ENCODE measurements around the gene AIG1.

AIG1 gene

GRCh38 chr6:143204045-143204444 is 143.4 kb downstream of the AIG1 start:
- no peak for DNase-seq

DNA sequence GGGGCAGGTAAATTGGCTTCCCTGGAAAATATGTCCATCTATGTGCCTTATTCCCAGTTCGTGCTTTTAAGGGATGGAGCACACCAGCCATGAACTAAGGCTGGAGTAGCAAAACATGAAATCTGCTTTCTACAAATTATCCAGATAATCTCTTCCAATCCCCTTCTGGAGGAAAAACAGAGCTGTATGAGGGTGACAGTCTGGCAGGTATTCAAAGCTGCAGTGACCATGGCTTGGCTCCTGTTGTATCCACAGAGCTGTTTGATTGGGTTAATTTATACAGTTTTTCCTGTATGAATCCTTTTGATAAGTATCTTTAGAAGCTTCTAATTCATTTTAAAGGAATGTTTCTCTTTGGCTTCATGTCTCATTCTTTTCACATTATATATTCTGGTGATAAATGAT is 144.4 kb downstream of the AIG1 start:
- no peak for DNase-seq

DNA sequence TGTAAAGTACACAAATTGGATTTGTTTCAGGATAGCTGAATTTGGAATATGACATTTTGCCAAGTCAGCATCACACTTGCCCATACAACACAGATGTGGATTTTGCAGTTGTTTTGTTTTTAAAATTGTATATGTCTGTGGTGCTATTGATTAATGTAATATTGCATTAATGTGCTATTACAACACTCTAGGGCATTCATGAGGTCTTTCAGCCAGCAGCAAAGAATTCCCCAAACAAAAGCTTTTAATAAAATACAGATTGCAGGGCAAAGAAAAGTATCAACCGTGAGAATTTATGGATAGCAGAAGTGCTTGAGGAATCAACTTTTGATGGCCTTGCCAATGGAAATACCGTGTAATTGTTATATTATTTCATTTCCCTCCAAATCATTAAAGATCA is 144.9 kb downstream of the AIG1 start:
- no peak for DNase-seq

DNA sequence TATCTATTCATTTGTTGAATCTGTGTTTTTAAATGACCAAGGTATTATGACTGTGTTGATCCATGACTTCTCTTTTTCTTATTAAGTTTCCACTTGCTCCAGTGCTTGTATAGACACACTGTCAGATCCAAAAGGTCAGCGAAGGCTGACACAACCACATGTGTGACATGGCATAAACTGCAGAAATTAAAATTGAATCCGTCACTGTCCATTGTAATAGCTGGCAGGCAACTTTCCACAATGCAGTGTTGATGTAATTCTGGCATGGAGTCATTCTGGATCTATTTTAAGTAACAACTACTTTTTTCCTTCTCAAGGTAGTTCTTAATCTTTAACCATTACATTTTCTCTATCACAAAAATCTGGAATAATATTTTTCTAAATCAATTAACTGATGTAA is 145.3 kb downstream of the AIG1 start:
- DNase-seq, result no peak

DNA sequence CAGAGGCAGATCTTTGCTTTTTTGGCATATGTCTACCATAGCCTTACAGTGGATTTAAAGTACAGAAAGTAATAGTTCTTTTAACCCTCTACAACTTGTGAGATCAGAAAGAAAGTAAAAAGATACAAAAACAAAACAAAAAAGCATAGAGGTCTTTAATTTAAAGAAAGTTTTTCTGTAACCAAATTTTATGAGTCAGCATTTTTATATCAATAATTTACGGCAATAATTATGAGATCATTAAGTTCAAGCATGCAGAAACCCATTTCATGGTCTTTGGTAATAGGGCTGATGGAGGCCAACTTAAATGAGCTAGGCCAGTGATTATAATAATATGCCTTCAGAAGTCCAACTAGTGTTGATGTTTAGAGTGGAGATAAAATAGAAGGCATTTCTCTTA is 145.9 kb downstream of the AIG1 start:
- DNase-seq, result no peak

- DNase-seq, result no peak
Measured at GRCh38 chr6:143210420-143210819, 149.7 kb downstream of the AIG1 start.

DNA sequence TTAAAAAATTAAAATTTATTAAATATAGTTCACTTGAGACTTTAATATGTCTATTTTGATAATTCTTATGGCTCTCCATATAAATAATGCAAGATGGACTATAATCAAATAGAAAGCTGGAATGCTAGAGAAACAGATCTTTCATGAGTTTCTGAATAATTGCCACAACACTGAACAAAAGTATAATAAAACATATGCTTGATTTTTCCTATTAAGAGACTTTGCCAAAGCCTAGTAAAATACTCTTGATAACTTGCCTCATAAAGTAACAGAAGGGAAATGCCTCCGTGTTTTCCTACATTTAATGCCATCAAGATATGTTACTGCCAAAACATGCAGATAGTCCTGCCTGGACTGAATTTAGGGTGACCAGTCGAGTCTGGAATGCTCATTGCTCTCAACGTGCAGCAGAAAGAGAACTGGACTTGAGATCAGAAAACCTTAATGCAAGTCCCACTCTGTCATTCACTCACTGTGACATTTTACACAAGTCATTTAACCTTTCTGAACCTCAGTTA is 153.2 kb downstream of the AIG1 start:
- no peak for DNase-seq

GRCh38 chr6:143215363-143215762 is 154.7 kb downstream of the AIG1 start:
- no peak for DNase-seq

DNA sequence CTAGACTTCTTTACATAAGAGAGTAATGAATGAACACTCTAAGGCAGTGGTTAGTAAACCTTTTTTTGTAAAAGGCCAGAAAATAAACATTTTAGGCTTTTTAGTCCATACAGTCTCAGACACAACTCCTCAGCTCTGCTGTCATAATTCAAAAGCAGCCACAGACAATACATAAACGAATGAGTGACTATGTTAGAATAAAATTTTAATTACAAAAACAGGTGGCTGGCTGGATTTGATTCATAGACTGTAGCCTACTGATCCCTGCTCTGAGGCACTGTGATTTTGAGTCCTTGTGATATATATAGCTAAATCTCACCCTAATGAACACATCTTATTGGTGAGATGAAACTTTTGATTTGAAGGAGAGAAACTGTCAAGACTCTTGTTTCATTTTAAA is 155.1 kb downstream of the AIG1 start:
- no peak for DNase-seq

DNA sequence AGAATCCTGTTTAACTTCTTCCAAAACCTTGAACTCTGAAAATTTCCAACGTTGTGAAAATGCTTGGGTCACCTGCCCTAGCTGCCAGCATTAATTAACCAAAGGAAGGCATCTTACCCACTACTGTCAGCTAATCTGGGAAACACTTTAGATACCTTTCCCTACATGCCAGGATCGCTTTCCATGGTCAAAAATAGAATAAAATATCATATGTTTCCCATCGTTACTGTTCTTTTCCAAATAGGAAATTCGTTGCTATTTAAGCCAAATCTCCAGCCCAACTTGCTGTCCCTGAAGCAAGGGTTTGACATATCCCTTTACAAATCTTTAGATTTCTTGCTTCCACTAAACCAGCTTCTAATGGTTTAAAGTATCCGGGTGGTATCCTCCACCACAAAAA is 157.5 kb downstream of the AIG1 start:
- DNase-seq, result no peak

DNA sequence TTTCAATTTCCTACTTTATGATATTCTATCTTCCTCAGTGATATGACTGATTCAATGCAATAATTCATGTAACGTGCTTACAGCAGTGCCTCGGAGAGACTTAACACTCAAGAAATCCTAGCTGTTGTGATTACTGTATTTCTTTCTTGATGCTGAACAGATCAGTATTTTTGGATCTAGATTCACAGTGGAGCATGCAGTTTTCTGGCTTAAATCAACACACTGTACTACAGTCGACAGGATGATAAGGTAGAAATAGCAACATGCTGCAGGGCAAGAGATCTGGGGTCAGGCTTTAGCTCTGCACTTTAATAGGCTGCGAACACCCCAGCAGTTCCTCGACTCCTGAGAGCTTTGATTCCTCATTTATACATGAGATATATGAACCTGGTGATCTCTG is 161.0 kb downstream of the AIG1 start:
- no peak for DNase-seq

- DNase-seq, result no peak
Measured at GRCh38 chr6:143222310-143222709, 161.6 kb downstream of the AIG1 start.

DNA sequence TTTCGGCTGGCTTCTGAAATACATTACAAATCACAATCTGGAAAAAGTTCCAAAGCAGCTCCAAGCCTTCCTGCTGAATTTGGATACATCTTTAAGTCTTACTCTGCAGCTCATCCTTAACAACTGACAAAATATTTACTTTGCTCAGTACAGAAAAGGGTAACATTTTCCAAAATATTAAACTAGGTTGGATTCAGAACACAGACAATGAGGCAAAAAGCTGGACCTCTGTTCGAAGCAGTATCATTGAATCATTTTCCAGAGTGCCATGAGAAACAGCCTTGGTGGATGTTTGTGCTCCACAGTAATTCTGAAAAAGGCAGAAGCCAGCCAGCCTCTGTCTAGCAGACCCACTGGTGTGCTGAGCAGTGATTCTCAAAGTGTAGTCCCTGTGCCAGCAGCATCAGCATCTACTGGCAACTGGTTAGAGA is 162.1 kb downstream of the AIG1 start:
- DNase-seq, result no peak

DNA sequence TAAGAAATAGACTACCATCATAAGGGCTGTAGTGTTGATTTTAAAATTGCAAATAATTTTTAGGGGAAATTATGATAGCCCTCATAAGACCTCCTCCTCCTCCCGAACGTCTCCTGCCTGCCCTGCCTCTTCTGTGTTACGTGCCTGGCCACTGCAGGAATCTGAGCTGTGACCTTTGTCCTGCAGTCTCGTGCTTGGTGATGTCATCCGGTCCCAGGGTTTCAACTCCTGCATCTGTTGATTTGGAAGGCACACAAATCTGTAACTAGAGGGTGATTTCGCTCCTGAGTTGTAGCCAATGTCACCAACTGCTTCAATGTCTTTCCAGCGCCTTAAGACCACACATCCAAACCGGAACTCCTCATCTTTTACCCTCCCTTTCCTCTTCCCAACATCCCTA is 163.2 kb downstream of the AIG1 start:
- DNase-seq, result no peak

- no peak for DNase-seq
Measured at GRCh38 chr6:143224516-143224915, 163.8 kb downstream of the AIG1 start.

DNA sequence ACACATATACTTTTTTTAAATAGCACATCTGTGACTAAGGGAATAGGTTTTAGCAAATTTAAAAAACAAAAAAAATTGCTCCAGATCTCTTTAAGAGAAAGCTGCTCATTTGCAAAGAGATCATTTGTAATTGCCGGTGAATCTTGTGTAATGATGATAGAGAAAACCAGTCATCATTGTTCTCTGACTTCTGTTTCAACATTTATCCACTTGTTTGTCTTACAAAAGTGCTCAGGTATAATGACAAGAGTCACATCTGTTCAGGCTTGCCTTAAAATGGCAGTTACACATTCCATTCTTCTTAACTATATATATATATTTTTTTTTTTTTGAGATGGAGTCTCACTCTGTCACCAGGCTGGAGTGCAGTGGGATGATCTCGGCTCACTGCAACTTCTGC is 165.2 kb downstream of the AIG1 start:
- DNase-seq, result no peak

GRCh38 chr6:143227675-143228074 is 167.0 kb downstream of the AIG1 start:
- no peak for DNase-seq

GRCh38 chr6:143229400-143229799 is 168.7 kb downstream of the AIG1 start:
- DNase-seq, result no peak

DNA sequence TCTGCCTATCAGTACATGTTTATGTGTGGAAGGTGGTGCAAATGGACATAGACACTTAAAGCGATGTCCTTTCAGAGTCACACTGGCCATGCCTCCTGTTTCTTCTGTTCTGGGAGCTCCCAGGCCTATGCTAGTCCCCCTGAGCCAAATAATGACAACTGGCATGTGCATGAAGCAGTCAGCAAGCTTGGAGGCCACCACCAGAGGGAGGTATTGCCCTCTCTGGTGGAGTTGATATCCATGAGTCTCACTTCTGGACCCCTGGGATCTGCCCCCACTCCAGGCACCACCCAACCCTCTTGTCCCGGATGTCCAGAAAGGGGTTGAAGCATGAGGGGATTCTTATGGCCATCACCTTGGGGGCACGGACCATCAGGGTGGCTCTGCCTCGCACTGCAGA is 172.2 kb downstream of the AIG1 start:
- no peak for DNase-seq

DNA sequence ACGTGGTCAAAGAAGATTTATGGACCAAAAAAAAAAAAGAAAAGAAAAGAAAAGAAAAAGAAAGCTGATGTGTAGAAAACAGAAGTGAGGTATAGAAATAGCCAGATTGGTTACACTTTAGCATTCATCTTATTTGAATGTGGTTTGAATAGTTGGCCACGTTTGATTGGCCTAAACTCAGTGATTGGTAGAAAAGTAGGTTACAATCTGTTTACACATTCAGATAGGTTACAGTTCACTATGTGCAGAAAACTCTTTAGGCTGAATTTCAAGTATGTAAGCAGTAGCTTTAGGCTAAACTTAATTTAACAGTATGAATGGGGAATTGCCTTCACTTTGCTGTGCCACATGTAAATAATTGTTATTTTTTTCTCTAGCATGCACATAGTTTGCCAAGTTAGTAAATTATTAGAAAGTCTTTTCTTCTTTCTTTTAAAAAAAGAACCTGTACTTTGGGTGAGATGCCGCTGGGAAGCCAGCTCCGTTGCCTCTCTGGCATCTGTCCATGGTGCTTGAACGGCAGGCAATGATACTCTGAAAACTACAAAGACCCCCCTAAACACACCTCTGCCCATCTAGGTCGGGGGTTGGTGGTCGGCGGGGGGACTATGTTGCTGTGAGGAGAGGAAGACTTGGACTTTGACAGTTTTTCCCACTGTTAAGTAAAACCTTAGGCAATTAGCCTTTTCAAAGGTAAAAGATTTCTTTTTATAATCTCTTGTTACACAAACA is 173.0 kb downstream of the AIG1 start:
- no peak for DNase-seq

GRCh38 chr6:143234734-143235133 is 174.0 kb downstream of the AIG1 start:
- DNase-seq, result no peak

- DNase-seq, result no peak
Measured at GRCh38 chr6:143236151-143236798, 175.6 kb downstream of the AIG1 start.

- no peak for DNase-seq
Measured at GRCh38 chr6:143238306-143238705, 177.6 kb downstream of the AIG1 start.

DNA sequence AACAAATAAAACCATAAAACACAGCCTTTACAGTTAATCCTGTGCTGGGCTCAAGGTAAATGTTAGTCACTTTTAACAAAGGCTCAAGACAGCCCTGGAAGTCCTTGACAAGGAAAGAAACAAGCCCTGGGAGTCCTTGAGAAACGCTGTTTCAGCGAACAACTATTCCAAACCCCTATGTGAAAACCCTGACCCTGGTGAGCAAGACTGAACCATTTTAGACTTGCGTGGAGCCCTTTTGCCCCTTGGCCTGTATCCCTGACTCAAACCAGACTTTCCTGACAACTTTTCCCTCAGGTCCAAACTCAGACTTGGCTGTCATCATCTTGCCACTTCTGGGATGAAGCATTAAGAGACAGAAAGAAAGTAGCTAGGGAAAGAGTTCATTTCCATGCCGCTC is 180.4 kb downstream of the AIG1 start:
- no peak for DNase-seq

DNA sequence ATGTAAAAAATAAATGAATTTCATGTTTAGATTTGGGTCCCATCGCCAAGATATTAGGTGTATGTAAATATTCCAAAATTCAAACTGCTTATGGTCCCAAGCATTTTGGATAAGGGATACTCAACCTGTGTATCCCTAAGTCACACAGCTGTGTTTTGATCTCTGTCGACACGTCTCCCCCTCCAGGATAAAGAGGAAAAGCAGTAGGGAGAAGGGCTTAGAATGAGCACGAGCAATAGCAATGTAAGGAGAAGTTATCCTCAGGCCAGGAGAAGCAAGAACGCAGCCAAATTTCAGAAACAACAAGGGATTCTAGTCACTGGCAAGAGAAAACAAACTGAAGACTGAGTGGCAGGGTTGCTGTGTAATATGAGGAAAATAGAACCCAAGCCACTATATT is 181.2 kb downstream of the AIG1 start:
- no peak for DNase-seq
